Erythroblast (primary cell): ENCODE results near the gene ERCC1.

Source experiments
- GATA1 ChIP-seq: IDR thresholded peaks from 2 replicates; pipeline ENCODE4 v1.6.1; 2011; ENCODE audit warnings: low read depth, mild to moderate bottlenecking, control low read depth, low read length, moderate library complexity
- POLR2A ChIP-seq: IDR thresholded peaks from 2 replicates; pipeline ENCODE4 v1.6.1; 2011; ENCODE audit warnings: mild to moderate bottlenecking, low read length

GRCh38 chr19:45414468-45414867 is 9.2 kb downstream of the ERCC1 start:
- TF ChIP-seq POLR2A (no peak), GATA1 (no peak)
